PFSK-1 (cell line): ENCODE results near the gene SP140.

Source experiments
- POLR2AphosphoS5 ChIP-seq: IDR thresholded peaks from 2 replicates; pipeline ENCODE4 v1.6.1; 2012; ENCODE audit warnings: low read depth, mild to moderate bottlenecking, control low read depth, low read length, moderate library complexity
- REST ChIP-seq, 2 experiments: IDR thresholded peaks; 2 replicates each; pipeline versions ENCODE4 v1.6.1 to v1.8.0; 2011 to 2012; ENCODE audit warnings: low read depth in 2 of 2, low read length in 2 of 2, control low read depth in 1 of 2, inconsistent platforms in 1 of 2, mild to moderate bottlenecking in 1 of 2, moderate library complexity in 1 of 2; ENCODE audit not compliant: insufficient read depth in 1 of 2
- SIN3A ChIP-seq: IDR thresholded peaks from 2 replicates; pipeline ENCODE4 v1.6.1; 2012; ENCODE audit warnings: mild to moderate bottlenecking, low read length, moderate library complexity, borderline replicate concordance; ENCODE audit not compliant: insufficient read depth
- TAF1 ChIP-seq: IDR thresholded peaks from 2 replicates; pipeline ENCODE4 v1.6.1; 2012; ENCODE audit warnings: low read length, control low read depth, borderline replicate concordance; ENCODE audit not compliant: insufficient read depth

GRCh38 chr2:230205721-230206120, 19.8 kb upstream of the SP140 start:
- no peak for TF ChIP-seq TAF1
- no peak for TF ChIP-seq POLR2AphosphoS5
- TF ChIP-seq REST (IDR thresholded peaks at IDR 0.05; ENCODE audit: insufficient read depth in 1 of 2, low read depth in 2 of 2, low read length in 2 of 2) = no peak
- TF ChIP-seq SIN3A = no peak
